Lower leg skin (tissue), 3 donors: ENCODE data around the gene CHTF18.

Source experiments
- POLR2A ChIP-seq, 2 donors: fragments of 450-650 bp; IDR thresholded peaks; one replicate each; pipeline ENCODE4 v1.6.1; 2016 to 2017; ENCODE audit warnings: antibody characterized with exemption in 2 of 2, mild to moderate bottlenecking in 1 of 2, moderate library complexity in 1 of 2
- TF ChIP-seq, protein P1 (sequence below), 3 donors: fragments of 450-650 bp; IDR thresholded peaks; one replicate each; pipeline ENCODE4 v1.5.1; 2016; ENCODE audit warnings: antibody characterized with exemption in 3 of 3, mild to moderate bottlenecking in 3 of 3, moderate library complexity in 2 of 3

DNA sequence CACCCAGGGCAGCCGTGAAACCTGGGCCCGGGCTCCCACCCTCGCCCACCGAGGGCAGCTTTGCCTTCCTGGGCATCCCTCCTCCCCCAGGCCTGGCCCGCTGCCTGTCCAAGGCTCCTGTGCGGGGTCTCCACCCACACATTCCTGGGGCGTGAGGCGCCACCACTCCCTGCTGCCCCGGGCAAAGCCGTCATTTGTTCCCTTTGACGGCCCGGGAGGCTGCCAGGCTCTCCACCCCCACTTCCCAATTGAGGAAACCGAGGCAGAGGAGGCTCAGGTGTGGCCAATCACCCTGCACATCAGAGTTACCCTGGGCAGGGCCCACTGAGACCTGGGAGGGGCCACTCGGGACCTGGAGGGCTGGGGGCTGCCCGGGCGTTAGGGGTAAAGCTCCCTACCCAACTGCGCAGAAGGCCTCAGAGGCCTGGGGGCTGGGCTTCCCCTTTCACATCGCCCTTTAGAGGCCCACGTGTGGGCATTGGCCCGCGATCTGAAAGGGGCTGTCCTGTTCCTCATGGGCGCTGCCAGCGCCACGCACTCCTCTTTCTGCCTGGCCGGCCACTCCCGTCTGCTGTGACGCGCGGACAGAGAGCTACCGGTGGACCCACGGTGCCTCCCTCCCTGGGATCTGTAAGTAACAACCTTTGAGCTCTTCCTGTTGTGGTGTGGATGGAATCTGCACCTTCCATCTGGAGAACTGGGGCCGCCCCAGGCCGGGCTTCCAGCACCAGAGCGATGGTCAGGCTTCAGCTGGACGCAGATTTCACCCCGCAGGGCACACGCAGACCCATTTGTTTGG, 27.7 kb upstream of the CHTF18 start, which contains the start of gene MSLN:
- TF ChIP-seq, protein P1, sequence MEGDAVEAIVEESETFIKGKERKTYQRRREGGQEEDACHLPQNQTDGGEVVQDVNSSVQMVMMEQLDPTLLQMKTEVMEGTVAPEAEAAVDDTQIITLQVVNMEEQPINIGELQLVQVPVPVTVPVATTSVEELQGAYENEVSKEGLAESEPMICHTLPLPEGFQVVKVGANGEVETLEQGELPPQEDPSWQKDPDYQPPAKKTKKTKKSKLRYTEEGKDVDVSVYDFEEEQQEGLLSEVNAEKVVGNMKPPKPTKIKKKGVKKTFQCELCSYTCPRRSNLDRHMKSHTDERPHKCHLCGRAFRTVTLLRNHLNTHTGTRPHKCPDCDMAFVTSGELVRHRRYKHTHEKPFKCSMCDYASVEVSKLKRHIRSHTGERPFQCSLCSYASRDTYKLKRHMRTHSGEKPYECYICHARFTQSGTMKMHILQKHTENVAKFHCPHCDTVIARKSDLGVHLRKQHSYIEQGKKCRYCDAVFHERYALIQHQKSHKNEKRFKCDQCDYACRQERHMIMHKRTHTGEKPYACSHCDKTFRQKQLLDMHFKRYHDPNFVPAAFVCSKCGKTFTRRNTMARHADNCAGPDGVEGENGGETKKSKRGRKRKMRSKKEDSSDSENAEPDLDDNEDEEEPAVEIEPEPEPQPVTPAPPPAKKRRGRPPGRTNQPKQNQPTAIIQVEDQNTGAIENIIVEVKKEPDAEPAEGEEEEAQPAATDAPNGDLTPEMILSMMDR (IDR thresholded peaks at IDR 0.05) = no peak
- TF ChIP-seq POLR2A (IDR thresholded peaks at IDR 0.05) = no peak
